Esophagus (tissue), 2 donors: ENCODE results near the gene NUP160. TPM values are rescaled to one million over a fixed set of nuclear protein-coding genes. Genes with fewer than 3 reads are reported as not detected.
"Not testable (repeated sequence)": the region's sequence is repeated elsewhere in the genome, so short reads cannot be mapped to it uniquely, and the experiment has no call there.

ENCODE experiments used
- H3K27ac ChIP-seq, 2 donors: one replicate each; pipeline ENCODE4 v1.5.1; 2013; ENCODE audit warnings: low read depth in 2 of 2, mild to moderate bottlenecking in 2 of 2, inconsistent platforms in 1 of 2, low read length in 1 of 2, moderate library complexity in 1 of 2
- H3K27me3 ChIP-seq, 2 donors: one replicate each; pipeline ENCODE4 v1.6.1; 2013; ENCODE audit warnings: low read length in 2 of 2, control low read depth in 1 of 2, mild to moderate bottlenecking in 1 of 2; ENCODE audit not compliant: insufficient read depth in 2 of 2, control insufficient read depth in 1 of 2
- H3K36me3 ChIP-seq, 2 donors: one replicate each; pipeline ENCODE4 v1.6.1; 2013; ENCODE audit warnings: low read length in 1 of 2; ENCODE audit not compliant: control insufficient read depth in 2 of 2, insufficient read depth in 2 of 2
- H3K4me1 ChIP-seq, 2 donors: one replicate each; pipeline ENCODE4 v1.6.1; 2013; ENCODE audit warnings: low read length in 1 of 2; ENCODE audit not compliant: control insufficient read depth in 2 of 2, insufficient read depth in 2 of 2
- H3K4me3 ChIP-seq, 2 donors: one replicate each; pipeline ENCODE4 v1.5.1; 2013; ENCODE audit warnings: low read length in 2 of 2, mild to moderate bottlenecking in 2 of 2, low read depth in 1 of 2, moderate library complexity in 1 of 2
- H3K9me3 ChIP-seq, 2 donors: one replicate each; pipeline ENCODE4 v1.6.1; 2013; ENCODE audit warnings: mild to moderate bottlenecking in 2 of 2, low read depth in 1 of 2, low read length in 1 of 2, moderate library complexity in 1 of 2; ENCODE audit not compliant: control insufficient read depth in 2 of 2, insufficient read depth in 1 of 2
- WGBS, 2 donors: extraction: QIAGEN DNeasy Blood & Tissue Kit; methylation state at CpG; one replicate each; pipeline ENCODE4 v1.1.7; 2013; 5-methylcytosine and 5-hydroxymethylcytosine counted together
- polyA plus RNA-seq, 2 donors: library from polyadenylated mRNA; stranded (reverse); fragments of 200-250 nt; gene quantifications; one replicate each; pipeline ENCODE4 v1.2.3, GENCODE V29; 2013
- donor health status: healthy with polysubstance abuse.
- donor health status: Bipolar disorder and iron deficiency.

Gene NUP160
- polyA plus RNA-seq, 2 donors, result 10.4 to 10.9 TPM

- Histone ChIP-seq H3K36me3 (peaks cover 2 to 9% of the 10 kb centered on the region in 2 donors), H3K4me3 (peak overlapping the region; percentile 82 to 92), H3K9me3 (no peaks in the 10 kb centered on the region), H3K27ac (peak overlapping the region; percentile 94 to 97), H3K27me3 (no peaks in the 10 kb centered on the region), H3K4me1 (peaks cover 0 to 2% of the 10 kb centered on the region in 2 donors)
- WGBS, 2 donors, result 1 to 2% methylated on average over 8 of the region's 8 CpGs
Observed at GRCh38 chr11:47847537-47847891, 636 bp downstream of the NUP160 start.

GRCh38 chr11:47846998-47847397, 1.2 kb downstream of the NUP160 start:
- Histone ChIP-seq H3K36me3 (peaks cover 7 to 14% of the 10 kb centered on the region in 2 donors), H3K4me1 (peaks cover 0 to 2% of the 10 kb centered on the region in 2 donors), H3K9me3 (no peaks in the 10 kb centered on the region), H3K27ac (no peak overlapping the region), H3K4me3 (peak overlapping the region in 1 of 2 donors; percentile 92), H3K27me3 (no peaks in the 10 kb centered on the region)
- WGBS, 2 donors, result 54 to 62% methylated on average over 4 of the region's 4 CpGs

- peaks cover 0 to 2% of the 10 kb centered on the region in 2 donors for H3K4me1 ChIP-seq
- H3K4me3 ChIP-seq, result no peak overlapping the region
- no peak overlapping the region for H3K27ac ChIP-seq
- H3K27me3 ChIP-seq, result no peaks in the 10 kb centered on the region
- 81 to 86% methylated on average over 7 of the region's 7 CpGs for WGBS, 2 donors
- H3K36me3 ChIP-seq, result peaks cover 13 to 20% of the 10 kb centered on the region in 2 donors
- H3K9me3 ChIP-seq, result no peaks in the 10 kb centered on the region
Observed at GRCh38 chr11:47843361-47844055, 4.6 kb downstream of the NUP160 start.

- 95 to 99% methylated on average over 4 of the region's 4 CpGs for WGBS, 2 donors
- Histone ChIP-seq H3K36me3 (peaks cover 15 to 22% of the 10 kb centered on the region in 2 donors), H3K27ac (no peak overlapping the region)
Observed at GRCh38 chr11:47842749-47843148, 5.4 kb downstream of the NUP160 start.

DNA sequence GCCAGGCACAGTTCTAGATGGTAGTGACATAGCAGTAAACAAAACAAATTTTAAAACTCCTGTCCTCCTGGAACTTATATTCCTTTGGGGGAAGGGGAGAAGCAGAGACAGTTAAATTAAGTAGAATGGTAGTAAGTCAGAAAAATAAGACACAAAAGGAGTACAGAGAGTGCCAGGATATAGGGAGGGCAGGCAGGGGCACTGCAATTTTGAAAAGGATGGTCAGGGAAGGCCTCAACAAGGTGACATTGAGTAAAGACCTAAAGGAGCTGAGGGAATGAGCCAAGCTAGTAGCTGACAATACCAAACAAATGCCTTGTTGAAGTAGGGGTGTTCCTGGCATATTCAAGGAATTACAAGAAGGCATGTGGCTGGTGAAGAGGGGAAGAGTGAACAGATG, 10.2 kb downstream of the NUP160 start:
- H3K27me3 ChIP-seq, result no peaks in the 10 kb centered on the region
- no peaks in the 10 kb centered on the region for H3K9me3 ChIP-seq
- H3K27ac ChIP-seq, result no peak overlapping the region
- peaks cover 21 to 32% of the 10 kb centered on the region in 2 donors for H3K36me3 ChIP-seq
- no peak overlapping the region for H3K4me3 ChIP-seq
- H3K4me1 ChIP-seq, result no peaks in the 10 kb centered on the region

More at GRCh38 chr11:47842749-47843148, 5.4 kb downstream of the NUP160 start:
- Histone ChIP-seq H3K9me3 (no peaks in the 10 kb centered on the region), H3K27me3 (no peaks in the 10 kb centered on the region), H3K4me1 (peaks cover 0 to 2% of the 10 kb centered on the region in 2 donors), H3K4me3 (no peak overlapping the region)

GRCh38 chr11:47837292-47837691, 10.9 kb downstream of the NUP160 start:
- no peaks in the 10 kb centered on the region for H3K4me1 ChIP-seq
- 71 to 78% methylated on average over 6 of the region's 6 CpGs for WGBS, 2 donors
- H3K9me3 ChIP-seq, result no peaks in the 10 kb centered on the region
- no peak overlapping the region for H3K27ac ChIP-seq
- H3K27me3 ChIP-seq, result no peaks in the 10 kb centered on the region
- H3K4me3 ChIP-seq, result no peak overlapping the region
- peaks cover 21 to 28% of the 10 kb centered on the region in 2 donors for H3K36me3 ChIP-seq

- peaks cover 5 to 12% of the 10 kb centered on the region in 2 donors for H3K36me3 ChIP-seq
- H3K27me3 ChIP-seq, H3K27ac ChIP-seq, H3K4me1 ChIP-seq, H3K4me3 ChIP-seq, H3K9me3 ChIP-seq: not testable (repeated sequence)
- 92 to 93% methylated on average over 1 of the region's 1 CpG for WGBS, 2 donors
Observed at GRCh38 chr11:47830013-47830412, 18.1 kb downstream of the NUP160 start.

DNA sequence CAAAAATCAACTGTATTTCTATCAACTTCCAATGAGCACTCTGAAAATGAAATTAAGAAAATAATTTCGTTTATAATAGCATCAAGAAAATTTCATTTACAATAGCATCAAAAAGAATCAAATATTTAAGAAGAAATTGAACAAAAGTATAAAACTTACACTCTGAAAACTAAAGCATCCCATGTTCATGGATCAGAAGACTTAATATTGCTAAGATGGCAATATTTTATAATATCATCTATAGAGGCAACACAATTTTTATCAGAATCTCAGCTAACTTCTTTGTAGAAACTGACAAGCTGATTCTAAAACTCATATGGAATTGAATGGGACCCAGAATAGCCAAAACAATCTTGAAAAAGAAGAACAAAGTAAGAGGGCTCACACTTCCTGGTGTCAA, 19.9 kb downstream of the NUP160 start:
- H3K36me3 ChIP-seq, result peaks cover 0 to 5% of the 10 kb centered on the region in 2 donors
- no peak overlapping the region for H3K27ac ChIP-seq
- no peaks in the 10 kb centered on the region for H3K4me1 ChIP-seq
- H3K9me3 ChIP-seq, result no peaks in the 10 kb centered on the region
- no peaks in the 10 kb centered on the region for H3K27me3 ChIP-seq
- no peak overlapping the region for H3K4me3 ChIP-seq
- 88 to 97% methylated on average over 1 of the region's 1 CpG for WGBS, 2 donors

DNA sequence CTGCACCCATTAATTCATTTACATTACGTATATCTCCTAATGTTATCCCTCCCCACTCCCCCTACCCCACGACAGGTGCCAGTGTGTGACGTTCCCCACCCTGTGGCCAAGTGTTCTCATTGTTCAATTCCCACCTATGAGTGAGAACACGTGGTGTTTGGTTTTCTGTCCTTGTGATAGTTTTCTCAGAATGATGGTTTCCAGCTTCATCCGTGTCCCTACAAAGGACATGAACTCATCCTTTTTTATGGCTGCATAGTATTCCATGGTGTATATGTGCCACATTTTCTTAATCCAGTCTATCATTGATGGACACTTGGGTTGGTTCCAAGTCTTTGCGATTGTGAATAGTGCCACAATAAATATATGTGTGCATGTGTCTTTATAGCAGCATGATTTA, 25.5 kb downstream of the NUP160 start:
- not testable (repeated sequence) for H3K27me3 ChIP-seq, H3K4me1 ChIP-seq, H3K9me3 ChIP-seq, H3K27ac ChIP-seq, H3K36me3 ChIP-seq, H3K4me3 ChIP-seq
- WGBS, 2 donors, result 93% methylated on average over 6 of the region's 6 CpGs

DNA sequence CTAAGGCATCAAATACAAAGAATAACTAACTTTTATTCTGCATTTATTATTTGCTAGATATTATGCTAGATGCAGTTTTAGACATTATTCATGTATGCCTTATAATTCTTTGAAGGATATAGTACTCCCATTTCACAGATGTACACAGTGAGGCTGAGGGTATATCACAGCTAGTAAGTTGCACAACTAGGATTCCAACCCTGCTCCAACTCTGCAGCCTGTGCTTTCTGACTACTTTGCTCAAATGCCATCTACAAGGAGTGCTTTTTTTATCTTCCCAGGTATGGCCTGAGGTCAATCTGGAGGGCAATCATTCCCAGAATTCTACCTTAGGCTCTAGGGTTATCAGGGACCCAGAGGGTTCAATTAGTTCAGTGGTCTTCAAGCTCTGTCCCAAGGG, 28.4 kb downstream of the NUP160 start:
- H3K27ac ChIP-seq, result no peak overlapping the region
- no peak overlapping the region for H3K4me3 ChIP-seq
- no peaks in the 10 kb centered on the region for H3K9me3 ChIP-seq
- H3K36me3 ChIP-seq, result peaks cover 2 to 4% of the 10 kb centered on the region in 2 donors
- H3K27me3 ChIP-seq, result no peaks in the 10 kb centered on the region
- H3K4me1 ChIP-seq, result no peaks in the 10 kb centered on the region
